B cell (primary cell): ENCODE results near the gene C1QTNF12. TPM values are rescaled to one million over a fixed set of nuclear protein-coding genes. Genes with fewer than 3 reads are reported as not detected.

Experiments used
- ATAC-seq: fragments of 200-7000 bp; cut with Tn5 transposase; one replicate; pipeline ENCODE4 v1.10.0; 2021; ENCODE audit warnings: low read depth, mild to moderate bottlenecking, moderate number of reproducible peaks, moderate library complexity
- CTCF ChIA-PET: fragments of 350-600 bp; sonication (Branson Sonifier 250); formaldehyde crosslinking; loops from one replicate; lab custom pipeline; 2021; ENCODE audit warnings: antibody characterized with exemption, inconsistent platforms; lab: Charles Lee
- POLR2A ChIA-PET: fragments of 350-600 bp; sonication (Branson Sonifier 250); formaldehyde crosslinking; loops from one replicate; lab custom pipeline; 2021; ENCODE audit warnings: antibody characterized with exemption; lab: Charles Lee
- DNase-seq: peaks from one replicate; pipeline ENCODE4 v3.0.0; 2013
- H2AFZ ChIP-seq: 2 replicates; pipeline ENCODE4 v1.6.1; 2012; ENCODE audit warnings: mild to moderate bottlenecking, low read depth, low read length; ENCODE audit not compliant: insufficient read depth, poor library complexity, severe bottlenecking
- H3K27ac ChIP-seq, 2 donors: 1 replicate in 1 of 2; 2 replicates in 1 of 2; pipeline ENCODE4 v1.5.1; 2012 to 2013; ENCODE audit warnings: low read length in 2 of 2, mild to moderate bottlenecking in 2 of 2, moderate library complexity in 1 of 2
- H3K27me3 ChIP-seq, 4 experiments: fragments of 200-600 bp in 1 of 4; sonication (generic) in 1 of 4; replicated peaks in 1 of 4; 1 replicate in 2 of 4; 2 replicates in 2 of 4; pipeline versions ENCODE4 v1.6.1 to v1.7.0; 2013 to 2016; ENCODE audit warnings: low read length in 3 of 4, mild to moderate bottlenecking in 2 of 4, mixed read lengths in 1 of 4, moderate library complexity in 1 of 4; ENCODE audit not compliant: insufficient read depth in 4 of 4, control insufficient read depth in 3 of 4; ENCODE audit errors: control extremely low read depth in 1 of 4
- H3K36me3 ChIP-seq, 2 experiments: replicated peaks in 1 of 2; 1 replicate in 1 of 2; 2 replicates in 1 of 2; pipeline versions ENCODE4 v1.6.1 to v1.7.1; 2013; ENCODE audit warnings: low read length in 1 of 2; ENCODE audit not compliant: insufficient read depth in 2 of 2, control insufficient read depth in 1 of 2; ENCODE audit errors: control extremely low read depth in 1 of 2, extremely low read depth in 1 of 2
- H3K4me1 ChIP-seq, 2 donors: fragments of 200-600 bp in 1 of 2; sonication (generic) in 1 of 2; 1 replicate in 1 of 2; 2 replicates in 1 of 2; pipeline versions ENCODE4 v1.5.1 to v1.6.1; 2013 to 2017; ENCODE audit warnings: low read length in 2 of 2; ENCODE audit not compliant: control insufficient read depth in 2 of 2, insufficient read depth in 2 of 2
- H3K4me2 ChIP-seq: replicated peaks from 2 replicates; pipeline ENCODE3; 2012; ENCODE audit warnings: mild to moderate bottlenecking, low read depth, low read length; ENCODE audit not compliant: poor library complexity, severe bottlenecking
- H3K4me3 ChIP-seq, 5 experiments: fragments of 200-600 bp in 1 of 5; sonication (generic) in 1 of 5; 1 replicate in 3 of 5; 2 replicates in 2 of 5; pipeline versions ENCODE4 v1.5.1 to v1.7.0; 2011 to 2016; ENCODE audit warnings: low read length in 4 of 5, mild to moderate bottlenecking in 4 of 5, low read depth in 2 of 5, control low read depth in 1 of 5, moderate library complexity in 1 of 5; ENCODE audit not compliant: insufficient read depth in 1 of 5; ENCODE audit errors: control extremely low read depth in 1 of 5, extremely low read depth in 1 of 5
- H3K79me2 ChIP-seq: fragments of 200-600 bp; sonication (generic); one replicate; pipeline ENCODE4 v1.6.0; 2016; ENCODE audit warnings: low read length; ENCODE audit not compliant: control insufficient read depth, insufficient read depth
- H3K9ac ChIP-seq: fragments of 200-600 bp; sonication (generic); 2 replicates; pipeline ENCODE4 v1.6.1; 2017; ENCODE audit warnings: mild to moderate bottlenecking, low read length, moderate library complexity
- H3K9me3 ChIP-seq, 3 donors: one replicate each; pipeline versions ENCODE4 v1.6.1 to v1.7.1; 2013; ENCODE audit warnings: low read length in 2 of 3; ENCODE audit not compliant: control insufficient read depth in 2 of 3, insufficient read depth in 1 of 3; ENCODE audit errors: control extremely low read depth in 1 of 3
- H4K20me1 ChIP-seq: 2 replicates; pipeline ENCODE4 v1.6.0; 2012; ENCODE audit warnings: mild to moderate bottlenecking, low read length; ENCODE audit not compliant: insufficient read depth, control insufficient read depth, poor library complexity, severe bottlenecking
- H3K27ac Mint-ChIP-seq: one replicate; pipeline ENCODE4 v1.8.0; 2021; ENCODE audit warnings: mixed read lengths
- H3K27me3 Mint-ChIP-seq: one replicate; pipeline ENCODE4 v1.8.0; 2021; ENCODE audit warnings: mixed read lengths
- H3K4me1 Mint-ChIP-seq: one replicate; pipeline ENCODE4 v1.8.0; 2021; ENCODE audit warnings: mixed read lengths
- H3K4me3 Mint-ChIP-seq: one replicate; pipeline ENCODE4 v1.8.0; 2021; ENCODE audit warnings: mixed read lengths
- H3K9me3 Mint-ChIP-seq: one replicate; pipeline ENCODE4 v1.8.0; 2022; ENCODE audit warnings: mixed read lengths; ENCODE audit not compliant: insufficient read depth
- CTCF ChIP-seq: fragments of 200-600 bp; IDR thresholded peaks from one replicate; pipeline ENCODE4 v1.8.0; 2022; ENCODE audit warnings: antibody characterized with exemption, mild to moderate bottlenecking
- EZH2 ChIP-seq: IDR thresholded peaks from 2 replicates; pipeline ENCODE4 v1.6.1; 2012; ENCODE audit warnings: borderline replicate concordance, low read depth, mild to moderate bottlenecking, moderate library complexity, low read length; ENCODE audit not compliant: insufficient read depth, poor library complexity, severe bottlenecking
- WGBS: methylation state at CpG from one replicate; pipeline ENCODE4 v1.1.5; 2013; ENCODE audit warnings: missing lambda C conversion rate; ENCODE audit not compliant: insufficient coverage; 5-methylcytosine and 5-hydroxymethylcytosine counted together
- intact Hi-C: fragments of 100-400 bp; cut with micrococcal nuclease; formaldehyde crosslinking; loops from one replicate; pipeline ENCODE4 v1.10.0; 2022
- polyA plus RNA-seq: library from polyadenylated mRNA; depleted of rRNA; stranded (reverse); fragments of >200 nt; gene quantifications from 2 replicates; pipeline ENCODE4 v1.2.3, GENCODE V29; 2012
- total RNA-seq, 2 donors: library from RNA; stranded (reverse); fragments of 120-200 nt in 1 of 2; gene quantifications; 1 replicate in 1 of 2; 2 replicates in 1 of 2; pipeline versions ENCODE4 v1.2.3 to v1.2.4, GENCODE V29; 2013 to 2022

C1QTNF12 gene
- total and polyA plus RNA-seq, 2 donors (not counting 1 experiment from before 2014, with no cell fraction given), result 1.2 to 3.2 TPM

- H2AFZ ChIP-seq, result no peak overlapping the region
- ChIA-PET CTCF (no interaction called here), POLR2A (no interaction called here)
- no peaks in the 10 kb centered on the region for H3K9me3 ChIP-seq
- H3K9ac ChIP-seq, result no peak overlapping the region
- H3K4me3 Mint-ChIP-seq, result no peak overlapping the region
- TF ChIP-seq CTCF (no peak), EZH2 (no peak)
- no peaks in the 10 kb centered on the region for H3K27me3 ChIP-seq
- no peaks in the 10 kb centered on the region for H3K27me3 Mint-ChIP-seq
- H3K4me3 ChIP-seq, result no peak overlapping the region
- H3K79me2 ChIP-seq, result peaks cover 70% of the 10 kb centered on the region
- H4K20me1 ChIP-seq, result peaks cover 85% of the 10 kb centered on the region
- peaks cover 0 to 46% of the 10 kb centered on the region in 2 experiments for H3K36me3 ChIP-seq
- H3K9me3 Mint-ChIP-seq, result no peaks in the 10 kb centered on the region
- H3K27ac ChIP-seq, result no peak overlapping the region
- intact Hi-C loops, result no loop called here
- H3K4me1 Mint-ChIP-seq, result peaks cover 31% of the 10 kb centered on the region
- no peak for ATAC-seq
- no peak for DNase-seq
- WGBS, result 98% methylated on average over 39 of the region's 39 CpGs
- H3K27ac Mint-ChIP-seq, result no peak overlapping the region
- peaks cover 22 to 25% of the 10 kb centered on the region in 2 donors for H3K4me1 ChIP-seq
- H3K4me2 ChIP-seq, result no peak overlapping the region
These were observed 21.2 kb upstream of the C1QTNF12 start for GRCh38 chr1:1267488-1268283.

DNA sequence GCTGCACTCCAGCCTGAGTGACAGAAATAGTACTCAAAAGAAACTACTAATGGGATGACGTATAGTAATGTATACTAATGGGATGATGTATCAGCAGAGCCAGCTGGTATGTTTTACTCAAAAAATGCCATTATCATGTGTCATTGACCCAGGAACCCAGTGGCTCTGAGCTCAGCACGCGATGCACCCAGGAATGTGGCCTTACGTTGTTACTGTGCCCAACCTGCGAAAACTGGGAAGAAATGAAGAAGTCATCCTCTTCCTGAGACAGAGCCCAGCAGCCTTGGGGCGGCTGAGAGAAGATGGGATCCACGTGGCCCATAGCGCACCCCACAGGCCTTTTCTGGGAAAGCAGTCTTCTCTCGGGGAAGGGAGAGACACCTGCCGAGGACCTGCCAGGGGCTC is 18.3 kb upstream of the C1QTNF12 start:
- Histone ChIP-seq H3K9me3 (no peaks in the 10 kb centered on the region), H3K27me3 (no peaks in the 10 kb centered on the region), H3K79me2 (peaks cover 65% of the 10 kb centered on the region), H3K4me1 (peaks cover 0 to 4% of the 10 kb centered on the region in 2 donors), H2AFZ (no peak overlapping the region), H3K9ac (no peak overlapping the region), H3K36me3 (peaks cover 0 to 60% of the 10 kb centered on the region in 2 experiments), H3K27ac (no peak overlapping the region), H4K20me1 (peaks cover 83% of the 10 kb centered on the region), H3K4me3 (no peak overlapping the region), H3K4me2 (no peak overlapping the region)
- CTCF ChIA-PET, result interaction anchor here (4.5 kb wide), 1 partner anchor 143 kb away, joined by 26 read pairs; no protein-coding TSS in a partner anchor
- peak; percentile 18 for TF ChIP-seq CTCF
- no peak for TF ChIP-seq EZH2
- Mint-ChIP-seq H3K27ac (no peak overlapping the region), H3K4me3 (no peak overlapping the region), H3K9me3 (no peaks in the 10 kb centered on the region), H3K27me3 (no peaks in the 10 kb centered on the region), H3K4me1 (peaks cover 18% of the 10 kb centered on the region)
- no peak for DNase-seq
- POLR2A ChIA-PET, result no interaction called here
- intact Hi-C loops, result no loop called here
- WGBS, result 96% methylated on average over 9 of the region's 10 CpGs
- no peak for ATAC-seq
